GM12878 (cell line): ENCODE results near the gene HS6ST1. TPM values are rescaled to one million over a fixed set of nuclear protein-coding genes. Genes with fewer than 3 reads are reported as not detected.
A peak's percentile ranks its signal among the peaks of the same experiment; 100 is the strongest.
"Not testable (repeated sequence)": the region's sequence is repeated elsewhere in the genome, so short reads cannot be mapped to it uniquely, and the experiment has no call there.

Experiments used
- ATAC-seq: fragments of 200-7000 bp; cut with Tn5 transposase; 3 replicates; pipeline ENCODE4 v1.9.1; 2020; ENCODE audit warnings: mild to moderate bottlenecking, moderate library complexity
- BruUV-seq: library from RNA; stranded (reverse); fragments of 400-500 nt; replicated peaks from 2 replicates; lab custom pipeline; 2021; lab: Mats Ljungman, UMichigan
- CTCF ChIA-PET: fragments of 300-600 bp; sonication (Branson Sonifier 250); formaldehyde crosslinking; extraction: SDS; loops from one replicate; lab custom pipeline; 2021; ENCODE audit warnings: inconsistent platforms; lab: Yijun Ruan, JAX
- POLR2A ChIA-PET: fragments of 350-600 bp; formaldehyde crosslinking; extraction: SDS; loops from one replicate; lab custom pipeline; 2021; ENCODE audit warnings: inconsistent platforms; lab: Charles Lee
- RAD21 ChIA-PET: fragments of 300-600 bp; sonication (Branson Sonifier 250); formaldehyde crosslinking; loops from one replicate; lab custom pipeline; 2023; ENCODE audit warnings: antibody characterized with exemption; ENCODE audit not compliant: unreplicated experiment; lab: Charles Lee
- SMC1A ChIA-PET: fragments of 300-600 bp; sonication (Branson Sonifier 250); formaldehyde crosslinking; loops from one replicate; lab custom pipeline; 2023; ENCODE audit not compliant: unreplicated experiment, uncharacterized antibody; lab: Charles Lee
- DNase-seq: peaks from one replicate; pipeline ENCODE4 v3.0.0-alpha.2; 2011; ENCODE audit warnings: low read depth, low spot score
- FAIRE-seq: peaks from 3 replicates; lab custom pipeline; 2011; peaks lifted over from hg19 to GRCh38; lab: Jason Lieb, UNC
- H2AFZ ChIP-seq: 2 replicates; pipeline ENCODE4 v1.6.0; 2011; ENCODE audit warnings: low read depth, low read length, control low read depth; ENCODE audit not compliant: control insufficient read depth
- H3K27ac ChIP-seq: 2 replicates; pipeline ENCODE4 v1.5.1; 2011; ENCODE audit warnings: control low read depth; ENCODE audit not compliant: control insufficient read depth, insufficient read depth
- H3K27me3 ChIP-seq, 2 experiments: replicated peaks in 1 of 2; 2 replicates each; pipeline versions ENCODE4 v1.6.0 to v1.6.1; 2011; ENCODE audit warnings: low read length in 1 of 2; ENCODE audit not compliant: control insufficient read depth in 2 of 2, insufficient read depth in 2 of 2
- H3K36me3 ChIP-seq, 2 experiments: 2 replicates each; pipeline ENCODE4 v1.5.1; 2011; ENCODE audit warnings: low read length in 1 of 2; ENCODE audit not compliant: control insufficient read depth in 2 of 2, insufficient read depth in 2 of 2
- H3K4me1 ChIP-seq: 2 replicates; pipeline ENCODE4 v1.6.1; 2011; ENCODE audit warnings: mild to moderate bottlenecking, low read length, moderate library complexity, mixed read lengths; ENCODE audit not compliant: control insufficient read depth, insufficient read depth
- H3K4me2 ChIP-seq: 2 replicates; pipeline ENCODE4 v1.6.0; 2011; ENCODE audit warnings: control low read depth; ENCODE audit not compliant: control insufficient read depth, insufficient read depth
- H3K4me3 ChIP-seq: fragments of 200-600 bp; sonication (generic); 2 replicates; pipeline ENCODE4 v1.5.1; 2016
- H3K79me2 ChIP-seq: 2 replicates; pipeline ENCODE4 v1.6.0; 2011; ENCODE audit warnings: low read length; ENCODE audit not compliant: control insufficient read depth, insufficient read depth
- H3K9ac ChIP-seq: 2 replicates; pipeline ENCODE4 v1.8.0; 2011; ENCODE audit warnings: low read length, control low read depth, mixed read lengths; ENCODE audit not compliant: control insufficient read depth, insufficient read depth
- H3K9me3 ChIP-seq: replicated peaks from 3 replicates; pipeline ENCODE4 v1.5.1; 2011; ENCODE audit warnings: mild to moderate bottlenecking, low read length; ENCODE audit not compliant: control insufficient read depth, insufficient read depth
- H4K20me1 ChIP-seq: 2 replicates; pipeline ENCODE4 v1.6.0; 2011; ENCODE audit not compliant: control insufficient read depth, insufficient read depth
- ZNF384 ChIP-seq: IDR thresholded peaks from 2 replicates; pipeline ENCODE4 v1.6.1; 2012; ENCODE audit warnings: low read depth, mild to moderate bottlenecking, low read length, improper control_type of control experiment, borderline replicate concordance
- WGBS: methylation state at CpG from one replicate; pipeline ENCODE4 v1.1.6; 2016; ENCODE audit warnings: low lambda C conversion rate; ENCODE audit not compliant: insufficient replicate concordance, insufficient coverage; ENCODE audit errors: missing lambda C conversion rate; 5-methylcytosine and 5-hydroxymethylcytosine counted together
- in situ Hi-C: fragments of 300-500 bp; cut with MboI; formaldehyde crosslinking; loops from 9 replicates; pipeline ENCODE4 v1.14.3; 2018; ENCODE audit warnings: mixed read lengths
- intact Hi-C: fragments of 100-400 bp; cut with micrococcal nuclease; formaldehyde crosslinking; loops from one replicate; pipeline ENCODE4 v1.14.2; 2022; ENCODE audit not compliant: unreplicated experiment
- polyA plus RNA-seq, 11 experiments: library from polyadenylated mRNA; depleted of rRNA in 4 of 11; unstranded in 6 of 11; stranded (reverse) in 5 of 11; fragments of >200 nt; fragmentation: Nextera tagmentation in 4 of 11; fragmentation: Illumina TruSeq in 1 of 11; extraction: Ambion mirVana in 4 of 11; extraction: Trizol in 1 of 11; gene quantifications; 1 replicate in 1 of 11; 2 replicates in 10 of 11; pipeline versions ENCODE4 v1.2.1 to v1.2.3, GENCODE V29; 2011 to 2016; ENCODE audit warnings: inconsistent platforms in 2 of 11, missing spikeins in 2 of 11, low read depth in 1 of 11
- total RNA-seq, 4 experiments: library from RNA; depleted of rRNA in 3 of 4; stranded (reverse); fragments of >200 nt in 3 of 4; fragmentation: Illumina TruSeq in 1 of 4; extraction: Trizol in 1 of 4; gene quantifications; 2 replicates each; pipeline versions ENCODE4 v1.2.1 to v1.2.3, GENCODE V29; 2013 to 2021

HS6ST1 gene
- total and polyA plus RNA-seq, 10 of the 15 experiments (the other 5 are each of a cell fraction or from before 2014, with no cell fraction given) = 0.48 to 17.0 (median 4.7) TPM

DNA sequence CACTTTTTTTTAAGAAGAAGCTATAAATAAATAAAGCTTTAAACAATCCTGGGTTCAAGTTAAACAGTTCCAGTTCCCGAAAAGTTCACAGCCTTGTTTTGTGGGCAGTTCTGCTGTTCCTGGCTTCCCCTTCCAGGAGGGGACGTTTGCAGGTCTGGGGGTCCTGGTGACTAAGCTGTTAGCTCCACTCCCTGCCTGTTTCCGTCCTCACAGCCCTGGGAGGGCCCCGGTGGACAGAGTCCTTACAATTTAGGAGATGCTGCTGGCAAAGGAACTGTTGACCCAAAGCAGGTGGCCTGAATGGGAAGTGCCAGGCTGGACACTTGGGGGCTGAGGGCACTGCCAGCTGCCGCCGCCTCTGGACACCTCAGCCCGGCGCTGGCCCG lies 53.1 kb downstream of the HS6ST1 start:
- ATAC-seq, H3K9me3 ChIP-seq, DNase-seq, H3K9ac ChIP-seq, H3K36me3 ChIP-seq, H3K4me3 ChIP-seq, H3K79me2 ChIP-seq, H4K20me1 ChIP-seq, H3K4me2 ChIP-seq, in situ Hi-C loops, BruUV-seq, CTCF ChIA-PET, intact Hi-C loops, POLR2A ChIA-PET, H3K27ac ChIP-seq, H3K4me1 ChIP-seq, RAD21 ChIA-PET, H3K27me3 ChIP-seq, H2AFZ ChIP-seq: not testable (repeated sequence)
- WGBS = 65% methylated on average over 4 of the region's 9 CpGs
- SMC1A ChIA-PET = interaction anchor here (0.6 kb wide), 1 partner anchor 561 kb away, joined by 3 read pairs; no protein-coding TSS in a partner anchor
- peak; percentile 7 for FAIRE-seq

DNA sequence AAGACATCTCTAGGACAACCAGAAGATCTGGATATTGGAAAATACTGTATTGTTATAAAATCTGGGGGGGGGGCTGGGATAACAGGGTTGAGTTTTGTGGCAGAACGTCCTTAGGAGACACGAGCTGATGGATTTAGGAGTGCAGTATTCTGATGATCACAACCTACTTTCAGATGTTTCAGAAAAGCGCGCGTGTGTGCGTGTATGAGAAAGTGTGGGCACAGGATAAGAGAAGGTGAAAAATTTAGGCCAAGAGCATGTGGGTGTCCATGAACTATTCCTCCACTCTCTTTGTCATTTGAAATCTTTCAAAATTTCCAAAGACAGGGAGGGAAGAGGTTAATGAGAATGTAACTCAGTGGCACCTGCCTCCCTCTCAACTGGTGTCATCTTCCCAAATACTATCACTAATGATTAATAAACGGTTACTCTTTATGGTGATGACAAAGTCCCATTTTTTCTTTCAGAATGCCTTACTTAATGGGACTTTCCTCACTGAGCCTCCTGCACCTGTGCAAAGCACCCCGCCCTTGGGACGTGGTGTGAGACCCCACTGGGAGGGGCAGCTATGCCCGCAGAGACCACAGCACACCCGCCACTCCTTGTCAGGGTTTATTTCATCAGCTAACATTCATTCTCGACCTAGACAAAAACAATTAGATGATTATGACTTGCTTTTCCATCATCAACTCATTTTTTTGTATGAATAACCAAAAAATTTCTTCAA lies 53.6 kb downstream of the HS6ST1 start:
- FAIRE-seq = peak; percentile 49
- no peaks in the 10 kb centered on the region for H3K9me3 ChIP-seq

More for the DNA sequence above, 53.6 kb downstream of the HS6ST1 start:
- Histone ChIP-seq H3K4me1 (no peaks in the 10 kb centered on the region), H3K4me3 (no peak overlapping the region)
- CTCF ChIA-PET = no interaction called here
- no peak for TF ChIP-seq ZNF384
- TF ChIP-seq, all 136 proteins: peak for 0
- H3K36me3 ChIP-seq = no peaks in the 10 kb centered on the region
- intact Hi-C loops = no loop called here
- H3K4me2 ChIP-seq = no peak overlapping the region
- ChIA-PET SMC1A (interaction anchor here (0.6 kb wide), 1 partner anchor 560 kb away, joined by 3 read pairs; no protein-coding TSS in a partner anchor), POLR2A (interaction anchor here (0.6 kb wide), 1 partner anchor 138 kb away, joined by 4 read pairs; no protein-coding TSS in a partner anchor), RAD21 (no interaction called here)
- H3K27me3 ChIP-seq = no peaks in the 10 kb centered on the region
- in situ Hi-C loops = no loop called here
- peak; percentile 45; the same call in 2 of the 3 replicates for ATAC-seq
- H3K79me2 ChIP-seq = no peaks in the 10 kb centered on the region
- no peak overlapping the region for H2AFZ ChIP-seq
- no TSS peak for BruUV-seq
- no peak for DNase-seq
- H3K9ac ChIP-seq = no peak overlapping the region
- 67% methylated on average over 12 of the region's 12 CpGs for WGBS
- H4K20me1 ChIP-seq = no peaks in the 10 kb centered on the region
- H3K27ac ChIP-seq = no peak overlapping the region
